Measurements from ENCODE around the gene PPIB. TPM values are rescaled to one million over a fixed set of nuclear protein-coding genes. Genes with fewer than 3 reads are reported as not detected.

The PPIB gene
- total RNA-seq, 1 experiment from 2014 or later, result 458 TPM

DNA sequence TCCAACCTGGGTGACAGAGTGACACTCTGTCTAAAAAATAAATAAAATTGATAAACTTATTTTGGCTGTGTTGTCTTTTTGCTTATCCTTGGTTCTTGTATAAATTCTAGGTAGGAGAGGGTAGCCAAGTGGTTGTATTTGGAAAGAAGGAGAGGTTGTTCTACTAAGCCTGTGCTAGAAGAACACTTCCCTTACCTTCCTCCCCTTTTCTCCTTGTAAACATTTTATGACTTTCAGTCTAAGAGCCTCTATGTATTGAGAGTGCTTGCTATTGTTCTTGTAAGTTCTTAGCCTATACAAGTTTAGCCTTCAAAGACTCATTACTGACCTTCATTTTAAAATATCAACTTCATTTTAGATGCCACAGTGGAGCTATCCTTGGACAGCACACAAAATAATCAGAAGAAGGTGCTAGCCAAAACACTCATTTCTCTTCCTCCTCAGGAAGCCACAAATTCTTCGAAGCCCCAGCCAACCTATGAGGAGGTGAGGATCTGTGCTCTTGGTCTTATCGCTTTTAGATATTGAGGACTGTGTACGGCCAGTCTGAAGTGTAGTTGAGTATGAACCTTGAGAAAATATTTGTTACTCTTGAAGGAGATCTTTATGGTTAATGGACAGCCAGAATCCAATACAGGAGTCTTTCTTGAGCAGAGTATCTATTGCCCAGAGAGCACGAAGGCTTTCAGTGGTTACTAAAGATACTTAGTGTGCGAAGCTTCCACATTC, 44.9 kb downstream of the PPIB start:
- Mint-ChIP-seq H3K27ac (ENCODE audit: unreplicated experiment) (no peak overlapping the region), H3K36me3 (ENCODE audit: insufficient read depth, unreplicated experiment) (peaks cover 46% of the 10 kb centered on the region), H3K4me1 (ENCODE audit: low read depth, unreplicated experiment) (no peaks in the 10 kb centered on the region), H3K9me3 (ENCODE audit: unreplicated experiment) (no peaks in the 10 kb centered on the region), H3K27me3 (ENCODE audit: insufficient read depth, unreplicated experiment) (no peaks in the 10 kb centered on the region), H3K4me3 (ENCODE audit: unreplicated experiment) (no peak overlapping the region)
- Histone ChIP-seq H3K27me3 (replicated peaks; ENCODE audit: control insufficient read depth, insufficient read depth, low read length) (no peaks in the 10 kb centered on the region), H3K36me3 (ENCODE audit: control insufficient read depth, insufficient read depth, low read length) (no peaks in the 10 kb centered on the region; the same call in 1 of the 2 replicates), H3K4me1 (no peaks in the 10 kb centered on the region), H3K9me3 (no peaks in the 10 kb centered on the region), H3K4me3 (ENCODE audit: low read depth, low read length) (no peak overlapping the region)
- no TSS peak for BruUV-seq (replicated peaks)
- TF ChIP-seq CTCF (IDR thresholded peaks at IDR 0.05; ENCODE audit: insufficient read depth in 1 of 2, low read depth in 1 of 2, low read length in 1 of 2, severe bottlenecking in 1 of 2, unreplicated experiment in 1 of 2), result no peak
- intact Hi-C loops (cut with micrococcal nuclease; ENCODE audit: unreplicated experiment), result no loop called here
- ChIA-PET CTCF (no interaction called here), POLR2A (no interaction called here)
- DNase-seq, result no peak

DNA sequence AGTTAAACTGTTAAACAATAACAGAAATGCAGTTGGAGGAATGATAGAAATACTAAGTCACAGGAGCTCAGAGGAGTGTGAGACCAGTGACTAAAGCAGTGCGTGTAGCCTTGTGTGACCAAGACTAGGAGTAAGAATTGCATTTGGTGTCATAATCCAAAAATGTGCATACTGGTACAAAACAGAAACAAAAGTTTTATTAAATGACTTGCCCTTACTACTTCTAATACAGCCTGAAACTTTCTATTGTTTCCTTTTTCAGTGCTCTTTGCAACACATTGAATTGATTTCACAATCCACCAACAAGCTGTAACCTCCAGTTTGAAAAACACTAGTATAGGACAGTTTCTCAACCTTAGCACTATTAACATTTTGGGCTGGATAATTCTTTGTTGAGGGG, 49.9 kb downstream of the PPIB start:
- H3K4me1 ChIP-seq, result peaks cover 11% of the 10 kb centered on the region
- BruUV-seq (replicated peaks), result no TSS peak
- Mint-ChIP-seq H3K9me3 (ENCODE audit: unreplicated experiment) (no peaks in the 10 kb centered on the region), H3K27me3 (ENCODE audit: insufficient read depth, unreplicated experiment) (no peaks in the 10 kb centered on the region), H3K27ac (ENCODE audit: unreplicated experiment) (no peak overlapping the region), H3K4me3 (ENCODE audit: unreplicated experiment) (no peak overlapping the region), H3K4me1 (ENCODE audit: low read depth, unreplicated experiment) (peaks cover 7% of the 10 kb centered on the region), H3K36me3 (ENCODE audit: insufficient read depth, unreplicated experiment) (peaks cover 35% of the 10 kb centered on the region)
- no peak for TF ChIP-seq CTCF (IDR thresholded peaks at IDR 0.05; ENCODE audit: insufficient read depth in 1 of 2, low read depth in 1 of 2, low read length in 1 of 2, severe bottlenecking in 1 of 2, unreplicated experiment in 1 of 2)
- ChIA-PET CTCF (no interaction called here), POLR2A (no interaction called here)
- H3K27me3 ChIP-seq (replicated peaks; ENCODE audit: control insufficient read depth, insufficient read depth, low read length), result no peaks in the 10 kb centered on the region
- no peaks in the 10 kb centered on the region; the same call in 1 of the 2 replicates for H3K36me3 ChIP-seq (ENCODE audit: control insufficient read depth, insufficient read depth, low read length)
- DNase-seq, result no peak
- intact Hi-C loops (cut with micrococcal nuclease; ENCODE audit: unreplicated experiment), result no loop called here
- no peak overlapping the region for H3K4me3 ChIP-seq (ENCODE audit: low read depth, low read length)
- H3K9me3 ChIP-seq, result no peaks in the 10 kb centered on the region

- peak overlapping the region; percentile 23 for H3K27ac Mint-ChIP-seq (ENCODE audit: unreplicated experiment)
- no peak overlapping the region for H3K4me3 Mint-ChIP-seq (ENCODE audit: unreplicated experiment)
Measured at GRCh38 chr15:64112073-64112772, 50.6 kb downstream of the PPIB start.

More at GRCh38 chr15:64112073-64112772, 50.6 kb downstream of the PPIB start:
- BruUV-seq (replicated peaks), result no TSS peak
- Histone ChIP-seq H3K9me3 (no peaks in the 10 kb centered on the region), H3K4me3 (ENCODE audit: low read depth, low read length) (no peak overlapping the region), H3K36me3 (ENCODE audit: control insufficient read depth, insufficient read depth, low read length) (no peaks in the 10 kb centered on the region; the same call in 1 of the 2 replicates), H3K4me1 (peaks cover 11% of the 10 kb centered on the region), H3K27me3 (replicated peaks; ENCODE audit: control insufficient read depth, insufficient read depth, low read length) (no peaks in the 10 kb centered on the region)
- peak in 1 of 2 experiments; percentile 5 for DNase-seq
- ChIA-PET POLR2A (no interaction called here), CTCF (interaction anchor here (0.7 to 1.6 kb wide), 3 partner anchors 16 to 66 kb away, joined by 3 to 4 read pairs (median 4); partner anchors contain the start of gene SNX1)
- no peaks in the 10 kb centered on the region for H3K27me3 Mint-ChIP-seq (ENCODE audit: insufficient read depth, unreplicated experiment)
- H3K36me3 Mint-ChIP-seq (ENCODE audit: insufficient read depth, unreplicated experiment), result peaks cover 29% of the 10 kb centered on the region
- no peaks in the 10 kb centered on the region for H3K9me3 Mint-ChIP-seq (ENCODE audit: unreplicated experiment)
- H3K4me1 Mint-ChIP-seq (ENCODE audit: low read depth, unreplicated experiment), result peaks cover 7% of the 10 kb centered on the region
- intact Hi-C loops (cut with micrococcal nuclease; ENCODE audit: unreplicated experiment), result no loop called here
- no peak for TF ChIP-seq CTCF (IDR thresholded peaks at IDR 0.05; ENCODE audit: insufficient read depth in 1 of 2, low read depth in 1 of 2, low read length in 1 of 2, severe bottlenecking in 1 of 2, unreplicated experiment in 1 of 2)
